Gastrocnemius medialis (tissue), 4 donors: ENCODE data around the gene CARD6.
"Not testable (repeated sequence)": the region's sequence is repeated elsewhere in the genome, so short reads cannot be mapped to it uniquely, and the experiment has no call there.

Source experiments
- POLR2A ChIP-seq, 2 donors: fragments of 450-650 bp; IDR thresholded peaks; one replicate each; pipeline ENCODE4 v1.6.1; 2017; ENCODE audit warnings: antibody characterized with exemption in 2 of 2, mild to moderate bottlenecking in 2 of 2, moderate library complexity in 2 of 2
- TF ChIP-seq, protein P1 (sequence below), 5 experiments: fragments of 450-650 bp in 3 of 5; fragments of 200-600 bp in 2 of 5; sonication (generic) in 2 of 5; IDR thresholded peaks in 4 of 5; conservative IDR thresholded peaks in 1 of 5; 1 replicate in 4 of 5; 2 replicates in 1 of 5; pipeline ENCODE4 v1.5.1; 2016 to 2019; ENCODE audit warnings: antibody characterized with exemption in 5 of 5, mild to moderate bottlenecking in 3 of 5, moderate library complexity in 3 of 5

DNA sequence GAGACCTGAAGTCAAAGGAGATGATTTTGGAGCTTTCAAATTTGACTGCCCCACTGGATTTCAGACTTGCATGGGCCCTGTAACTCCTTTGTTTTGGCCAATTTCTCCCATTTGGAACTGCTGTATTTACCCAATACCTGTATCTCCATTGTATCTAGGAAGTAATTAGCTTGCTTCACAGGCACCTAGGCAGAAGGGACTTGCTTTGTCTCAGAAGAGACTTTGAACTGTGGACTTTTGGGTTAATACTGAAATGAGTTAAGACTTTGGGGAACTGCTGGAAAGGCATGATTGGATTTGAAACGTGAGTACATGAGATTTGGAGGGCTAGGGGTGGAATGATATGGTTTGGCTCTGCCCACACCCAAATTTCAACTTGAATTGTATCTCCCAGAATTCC lies 41.9 kb downstream of the CARD6 start:
- TF ChIP-seq POLR2A (IDR thresholded peaks at IDR 0.05): not testable (repeated sequence)
- TF ChIP-seq, protein P1, sequence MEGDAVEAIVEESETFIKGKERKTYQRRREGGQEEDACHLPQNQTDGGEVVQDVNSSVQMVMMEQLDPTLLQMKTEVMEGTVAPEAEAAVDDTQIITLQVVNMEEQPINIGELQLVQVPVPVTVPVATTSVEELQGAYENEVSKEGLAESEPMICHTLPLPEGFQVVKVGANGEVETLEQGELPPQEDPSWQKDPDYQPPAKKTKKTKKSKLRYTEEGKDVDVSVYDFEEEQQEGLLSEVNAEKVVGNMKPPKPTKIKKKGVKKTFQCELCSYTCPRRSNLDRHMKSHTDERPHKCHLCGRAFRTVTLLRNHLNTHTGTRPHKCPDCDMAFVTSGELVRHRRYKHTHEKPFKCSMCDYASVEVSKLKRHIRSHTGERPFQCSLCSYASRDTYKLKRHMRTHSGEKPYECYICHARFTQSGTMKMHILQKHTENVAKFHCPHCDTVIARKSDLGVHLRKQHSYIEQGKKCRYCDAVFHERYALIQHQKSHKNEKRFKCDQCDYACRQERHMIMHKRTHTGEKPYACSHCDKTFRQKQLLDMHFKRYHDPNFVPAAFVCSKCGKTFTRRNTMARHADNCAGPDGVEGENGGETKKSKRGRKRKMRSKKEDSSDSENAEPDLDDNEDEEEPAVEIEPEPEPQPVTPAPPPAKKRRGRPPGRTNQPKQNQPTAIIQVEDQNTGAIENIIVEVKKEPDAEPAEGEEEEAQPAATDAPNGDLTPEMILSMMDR (IDR thresholded peaks at IDR 0.05 in 4 of 5, conservative IDR thresholded peaks at IDR 0.05 in 1 of 5): not testable (repeated sequence)
